ENCODE data around the gene TIRAP.

Gene TIRAP

GRCh38 chr11:126335463-126335760, 52.5 kb downstream of the TIRAP start:
- DNase-seq (ENCODE audit: low read depth), result no peak
- H3K4me3 ChIP-seq (ENCODE audit: low read depth, low read length), result no peak overlapping the region
- TF ChIP-seq, protein P1, sequence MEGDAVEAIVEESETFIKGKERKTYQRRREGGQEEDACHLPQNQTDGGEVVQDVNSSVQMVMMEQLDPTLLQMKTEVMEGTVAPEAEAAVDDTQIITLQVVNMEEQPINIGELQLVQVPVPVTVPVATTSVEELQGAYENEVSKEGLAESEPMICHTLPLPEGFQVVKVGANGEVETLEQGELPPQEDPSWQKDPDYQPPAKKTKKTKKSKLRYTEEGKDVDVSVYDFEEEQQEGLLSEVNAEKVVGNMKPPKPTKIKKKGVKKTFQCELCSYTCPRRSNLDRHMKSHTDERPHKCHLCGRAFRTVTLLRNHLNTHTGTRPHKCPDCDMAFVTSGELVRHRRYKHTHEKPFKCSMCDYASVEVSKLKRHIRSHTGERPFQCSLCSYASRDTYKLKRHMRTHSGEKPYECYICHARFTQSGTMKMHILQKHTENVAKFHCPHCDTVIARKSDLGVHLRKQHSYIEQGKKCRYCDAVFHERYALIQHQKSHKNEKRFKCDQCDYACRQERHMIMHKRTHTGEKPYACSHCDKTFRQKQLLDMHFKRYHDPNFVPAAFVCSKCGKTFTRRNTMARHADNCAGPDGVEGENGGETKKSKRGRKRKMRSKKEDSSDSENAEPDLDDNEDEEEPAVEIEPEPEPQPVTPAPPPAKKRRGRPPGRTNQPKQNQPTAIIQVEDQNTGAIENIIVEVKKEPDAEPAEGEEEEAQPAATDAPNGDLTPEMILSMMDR (IDR thresholded peaks at IDR 0.05; ENCODE audit: insufficient read depth, low read depth, low read length, missing control alignments), result no peak

GRCh38 chr11:126336138-126336541, 53.2 kb downstream of the TIRAP start:
- no peak for DNase-seq (ENCODE audit: low read depth)
- TF ChIP-seq, protein P1 (IDR thresholded peaks at IDR 0.05; ENCODE audit: insufficient read depth, low read depth, low read length, missing control alignments), result no peak
- no peak overlapping the region for H3K4me3 ChIP-seq (ENCODE audit: low read depth, low read length)

DNA sequence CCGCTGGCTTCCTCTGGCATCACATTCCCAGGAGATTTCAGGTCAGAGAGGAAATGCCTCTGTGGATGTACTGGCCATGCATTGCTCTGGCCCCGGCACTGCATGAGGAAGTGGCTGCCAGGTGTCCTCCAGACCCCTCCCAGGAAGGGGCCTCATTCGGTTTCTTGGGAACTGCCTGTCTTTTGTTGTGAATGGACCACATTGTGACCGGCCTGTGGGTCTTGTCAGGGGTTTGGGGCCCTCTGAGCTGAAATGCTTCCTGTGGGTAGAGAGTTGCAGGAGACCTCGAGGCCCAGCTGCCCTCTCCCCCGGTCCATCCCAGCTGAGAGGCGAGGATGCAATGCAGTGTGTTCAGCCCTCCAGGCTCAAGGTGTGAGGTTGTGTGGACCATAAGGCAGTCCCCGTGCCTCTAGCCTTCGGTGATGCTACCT, 53.8 kb downstream of the TIRAP start:
- TF ChIP-seq, protein P1 (IDR thresholded peaks at IDR 0.05; ENCODE audit: insufficient read depth, low read depth, low read length, missing control alignments), result no peak
- no peak for DNase-seq (ENCODE audit: low read depth)
- no peak overlapping the region for H3K4me3 ChIP-seq (ENCODE audit: low read depth, low read length)

- TF ChIP-seq, protein P1 (IDR thresholded peaks at IDR 0.05; ENCODE audit: insufficient read depth, low read depth, low read length, missing control alignments), result no peak
- no peak for DNase-seq (ENCODE audit: low read depth)
- no peak overlapping the region for H3K4me3 ChIP-seq (ENCODE audit: low read depth, low read length)
Observed at GRCh38 chr11:126337126-126337473, 54.2 kb downstream of the TIRAP start.

GRCh38 chr11:126337474-126338241, 54.8 kb downstream of the TIRAP start:
- peak; percentile 28 for DNase-seq (ENCODE audit: low read depth)
- TF ChIP-seq, protein P1 (IDR thresholded peaks at IDR 0.05; ENCODE audit: insufficient read depth, low read depth, low read length, missing control alignments), result no peak
- H3K4me3 ChIP-seq (ENCODE audit: low read depth, low read length), result no peak overlapping the region

GRCh38 chr11:126338346-126339055, 55.6 kb downstream of the TIRAP start:
- H3K4me3 ChIP-seq (ENCODE audit: low read depth, low read length), result no peak overlapping the region
- TF ChIP-seq, protein P1 (IDR thresholded peaks at IDR 0.05; ENCODE audit: insufficient read depth, low read depth, low read length, missing control alignments), result no peak
- DNase-seq (ENCODE audit: low read depth), result no peak
